HEK293T (cell line): ENCODE data around the gene STAC.

Source experiments
- CTCF ChIA-PET: fragments of 350-600 bp; formaldehyde crosslinking; extraction: SDS; loops from one replicate; lab custom pipeline; 2021; ENCODE audit warnings: antibody characterized with exemption, inconsistent platforms; lab: Yijun Ruan, JAX
- POLR2A ChIA-PET: fragments of 350-600 bp; formaldehyde crosslinking; extraction: SDS; loops from one replicate; lab custom pipeline; 2020; ENCODE audit warnings: antibody characterized with exemption, inconsistent platforms; lab: Yijun Ruan, JAX
- DNase-seq: peaks from one replicate; pipeline ENCODE4 v3.0.0; 2012; ENCODE audit warnings: mixed read lengths; ENCODE audit errors: extremely low spot score
- ARNT ChIP-seq: fragments of 450-650 bp; IDR thresholded peaks from 2 replicates; pipeline ENCODE4 v1.6.1; 2017; ENCODE audit warnings: mild to moderate bottlenecking
- BHLHE40 ChIP-seq: fragments of 450-650 bp; IDR thresholded peaks from 2 replicates; pipeline ENCODE4 v1.6.1; 2016; ENCODE audit warnings: mild to moderate bottlenecking, moderate library complexity, borderline replicate concordance
- CTBP1 ChIP-seq: fragments of 450-650 bp; IDR thresholded peaks from 2 replicates; pipeline ENCODE4 v1.6.1; 2016; ENCODE audit warnings: borderline replicate concordance
- ELF4 ChIP-seq: fragments of 450-650 bp; IDR thresholded peaks from 2 replicates; pipeline ENCODE4 v1.6.1; 2017; ENCODE audit warnings: antibody characterized with exemption
- FOXA1 ChIP-seq: fragments of 450-650 bp; IDR thresholded peaks from 2 replicates; pipeline ENCODE4 v1.6.1; 2016; ENCODE audit warnings: mild to moderate bottlenecking
- FOXK2 ChIP-seq: fragments of 450-650 bp; IDR thresholded peaks from 2 replicates; pipeline ENCODE4 v1.6.1; 2016; ENCODE audit warnings: mild to moderate bottlenecking
- FOXM1 ChIP-seq: fragments of 450-650 bp; IDR thresholded peaks from 2 replicates; pipeline ENCODE4 v1.6.1; 2017; ENCODE audit warnings: mild to moderate bottlenecking, borderline replicate concordance
- HDGF ChIP-seq: fragments of 450-650 bp; IDR thresholded peaks from 2 replicates; pipeline ENCODE4 v1.6.1; 2017; ENCODE audit warnings: antibody characterized with exemption, borderline replicate concordance
- L3MBTL2 ChIP-seq: fragments of 450-650 bp; conservative IDR thresholded peaks from 2 replicates; pipeline ENCODE4 v1.6.1; 2016; ENCODE audit warnings: mild to moderate bottlenecking
- LEF1 ChIP-seq: fragments of 450-650 bp; IDR thresholded peaks from 2 replicates; pipeline ENCODE4 v1.6.1; 2017; ENCODE audit warnings: mild to moderate bottlenecking, borderline replicate concordance
- NFRKB ChIP-seq: fragments of 450-650 bp; IDR thresholded peaks from 2 replicates; pipeline ENCODE4 v1.6.1; 2016; ENCODE audit warnings: mild to moderate bottlenecking, moderate library complexity
- SP1 ChIP-seq: fragments of 450-650 bp; IDR thresholded peaks from 2 replicates; pipeline ENCODE4 v1.6.1; 2017
- SUZ12 ChIP-seq: fragments of 450-650 bp; IDR thresholded peaks from 2 replicates; pipeline ENCODE4 v1.6.1; 2016; ENCODE audit warnings: mild to moderate bottlenecking
- TARDBP ChIP-seq: fragments of 450-650 bp; IDR thresholded peaks from 2 replicates; pipeline ENCODE4 v1.6.1; 2016
- ZNF384 ChIP-seq: fragments of 450-650 bp; IDR thresholded peaks from 2 replicates; pipeline ENCODE4 v1.6.1; 2016
- TF ChIP-seq, protein P1 (sequence below): fragments of 450-650 bp; IDR thresholded peaks from 2 replicates; pipeline ENCODE4 v1.6.1; 2016

STAC gene

DNA sequence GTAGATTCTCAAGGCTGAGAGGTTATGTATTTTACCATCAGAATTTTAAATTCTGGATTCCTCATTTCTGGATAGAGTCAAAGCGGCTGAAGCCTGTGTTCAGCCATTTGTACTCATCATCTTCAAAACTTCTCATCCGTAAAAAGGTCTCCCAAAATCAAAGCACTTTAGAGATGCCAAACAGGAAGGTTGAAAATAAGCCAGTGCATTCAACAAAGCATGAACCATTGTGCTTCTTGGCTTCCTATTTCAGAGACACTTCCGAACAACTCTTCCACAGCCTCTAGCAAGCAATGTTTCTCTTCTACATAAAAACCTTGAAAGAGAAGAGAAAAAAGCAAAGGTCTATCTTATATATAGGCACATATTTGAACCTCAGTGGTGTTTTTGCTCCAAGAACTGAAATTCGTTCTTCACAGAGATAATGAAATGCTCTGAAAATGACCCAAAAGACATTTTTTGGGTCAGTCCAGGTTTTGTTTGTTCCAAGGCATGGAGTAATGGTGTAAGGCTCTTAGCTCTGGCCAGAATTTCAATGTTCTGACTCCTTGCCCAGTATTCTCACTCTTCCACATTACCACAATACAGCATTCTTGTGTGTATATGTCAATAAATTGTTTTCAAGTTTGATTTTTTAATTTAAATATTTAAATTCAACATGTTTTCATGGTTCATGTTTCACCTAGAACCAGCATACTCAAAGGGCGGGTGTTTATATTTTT is 163.1 kb downstream of the STAC start:
- DNase-seq = no peak
- no peak for TF ChIP-seq TARDBP
- no peak for TF ChIP-seq LEF1
- TF ChIP-seq, protein P1, sequence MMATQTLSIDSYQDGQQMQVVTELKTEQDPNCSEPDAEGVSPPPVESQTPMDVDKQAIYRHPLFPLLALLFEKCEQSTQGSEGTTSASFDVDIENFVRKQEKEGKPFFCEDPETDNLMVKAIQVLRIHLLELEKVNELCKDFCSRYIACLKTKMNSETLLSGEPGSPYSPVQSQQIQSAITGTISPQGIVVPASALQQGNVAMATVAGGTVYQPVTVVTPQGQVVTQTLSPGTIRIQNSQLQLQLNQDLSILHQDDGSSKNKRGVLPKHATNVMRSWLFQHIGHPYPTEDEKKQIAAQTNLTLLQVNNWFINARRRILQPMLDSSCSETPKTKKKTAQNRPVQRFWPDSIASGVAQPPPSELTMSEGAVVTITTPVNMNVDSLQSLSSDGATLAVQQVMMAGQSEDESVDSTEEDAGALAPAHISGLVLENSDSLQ = no peak
- TF ChIP-seq NFRKB = no peak
- TF ChIP-seq ZNF384 = no peak
- CTCF ChIA-PET = no interaction called here
- POLR2A ChIA-PET = no interaction called here

DNA sequence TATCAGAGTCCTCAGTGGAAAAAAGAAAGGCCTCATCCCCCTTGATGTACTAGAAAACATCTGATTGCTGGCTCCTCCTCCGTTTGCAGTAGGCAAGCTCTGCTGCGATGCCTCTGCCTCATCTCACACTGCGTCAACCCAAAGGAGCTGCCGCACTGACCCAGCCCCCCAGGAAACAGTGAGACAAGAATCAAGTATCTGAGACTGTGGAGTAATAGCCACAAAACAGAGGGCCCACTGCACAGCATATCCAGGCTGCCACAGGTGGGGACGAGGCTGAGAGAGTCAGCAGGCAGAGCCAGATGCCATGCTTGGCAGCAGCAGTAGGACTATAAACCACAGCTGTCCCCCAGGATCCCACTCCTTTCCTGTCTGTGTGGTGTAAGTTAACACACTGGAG is 165.9 kb downstream of the STAC start:
- ChIA-PET CTCF (no interaction called here), POLR2A (interaction anchor here (1.3 kb wide), 1 partner anchor 11 kb away, joined by 5 read pairs; no protein-coding TSS in a partner anchor)
- DNase-seq = no peak
- TF ChIP-seq FOXM1 = no peak
- TF ChIP-seq ARNT = no peak
- no peak for TF ChIP-seq TARDBP
- no peak for TF ChIP-seq NFRKB
- TF ChIP-seq HDGF = no peak
- TF ChIP-seq, protein P1 = no peak
- TF ChIP-seq FOXK2 = no peak
- TF ChIP-seq BHLHE40 = no peak
- TF ChIP-seq FOXA1 = no peak
- TF ChIP-seq SUZ12 = no peak
- TF ChIP-seq L3MBTL2 = no peak
- no peak for TF ChIP-seq ZNF384
- TF ChIP-seq SP1 = no peak
- no peak for TF ChIP-seq ELF4
- TF ChIP-seq LEF1 = no peak
- TF ChIP-seq CTBP1 = no peak

DNA sequence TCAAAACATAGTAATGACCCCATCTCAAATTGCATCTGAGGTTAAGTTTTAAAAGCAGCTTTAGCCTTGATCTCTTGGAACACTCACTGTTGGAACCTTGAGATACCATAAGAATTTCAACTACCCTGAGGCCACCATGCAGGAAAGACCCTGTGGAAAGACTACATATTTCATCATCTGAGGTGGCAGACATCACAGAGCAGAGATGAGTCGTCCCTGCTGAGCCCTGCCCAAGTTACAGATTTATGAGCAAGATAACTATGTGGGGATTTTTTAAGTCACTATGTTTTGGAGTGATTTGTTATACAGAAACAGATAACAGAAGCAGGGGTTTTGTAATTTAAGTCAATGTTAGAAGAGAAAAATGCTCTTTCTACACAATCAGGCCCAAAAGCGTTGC is 168.4 kb downstream of the STAC start:
- CTCF ChIA-PET = no interaction called here
- no peak for TF ChIP-seq LEF1
- TF ChIP-seq BHLHE40 = no peak
- no peak for TF ChIP-seq FOXK2
- TF ChIP-seq CTBP1 = no peak
- no peak for TF ChIP-seq FOXM1
- TF ChIP-seq, protein P1 = no peak
- no peak for TF ChIP-seq NFRKB
- no peak for TF ChIP-seq ARNT
- no peak for TF ChIP-seq L3MBTL2
- TF ChIP-seq SP1 = no peak
- TF ChIP-seq HDGF = no peak
- no peak for TF ChIP-seq ZNF384
- TF ChIP-seq FOXA1 = no peak
- no peak for TF ChIP-seq SUZ12
- no peak for TF ChIP-seq ELF4
- TF ChIP-seq TARDBP = no peak
- POLR2A ChIA-PET = no interaction called here
- no peak for DNase-seq

DNA sequence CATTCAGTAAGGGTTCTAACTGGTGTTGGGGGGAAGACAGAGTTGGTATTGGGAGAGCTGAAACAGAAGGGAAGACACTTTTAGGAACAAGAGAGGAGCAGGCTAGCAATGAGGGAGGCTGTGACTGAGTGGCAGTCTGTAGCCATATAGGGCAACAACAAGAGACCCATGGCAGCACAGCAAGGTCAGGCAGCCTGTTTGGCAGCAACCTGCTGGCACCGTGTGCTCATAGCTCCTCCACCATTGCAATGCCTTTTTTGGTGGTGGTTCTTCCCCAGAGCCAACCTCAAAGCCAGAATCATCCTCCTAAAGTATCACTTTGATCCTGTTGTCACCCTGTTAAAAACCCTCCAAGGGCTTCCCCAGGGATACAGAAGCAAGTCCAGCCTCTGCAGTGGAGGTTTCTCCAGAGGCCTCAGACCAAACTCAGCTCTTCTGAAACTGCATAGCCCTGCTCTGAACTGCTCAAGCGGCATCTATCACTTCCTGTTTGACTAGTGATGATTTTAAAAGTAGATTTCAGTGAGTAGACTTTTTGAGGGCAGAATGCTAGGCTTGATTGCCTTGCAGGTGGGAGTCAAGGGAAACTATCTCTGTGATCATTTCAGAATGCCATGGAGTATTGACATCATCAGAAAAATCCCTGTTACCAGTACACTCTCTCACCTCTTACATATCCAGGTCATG is 176.9 kb downstream of the STAC start:
- ChIA-PET POLR2A (interaction anchor here (1.9 kb wide), 1 partner anchor 11 kb away, joined by 5 read pairs; no protein-coding TSS in a partner anchor), CTCF (no interaction called here)
- TF ChIP-seq FOXM1 (no peak), TARDBP (no peak)
- DNase-seq = no peak

DNA sequence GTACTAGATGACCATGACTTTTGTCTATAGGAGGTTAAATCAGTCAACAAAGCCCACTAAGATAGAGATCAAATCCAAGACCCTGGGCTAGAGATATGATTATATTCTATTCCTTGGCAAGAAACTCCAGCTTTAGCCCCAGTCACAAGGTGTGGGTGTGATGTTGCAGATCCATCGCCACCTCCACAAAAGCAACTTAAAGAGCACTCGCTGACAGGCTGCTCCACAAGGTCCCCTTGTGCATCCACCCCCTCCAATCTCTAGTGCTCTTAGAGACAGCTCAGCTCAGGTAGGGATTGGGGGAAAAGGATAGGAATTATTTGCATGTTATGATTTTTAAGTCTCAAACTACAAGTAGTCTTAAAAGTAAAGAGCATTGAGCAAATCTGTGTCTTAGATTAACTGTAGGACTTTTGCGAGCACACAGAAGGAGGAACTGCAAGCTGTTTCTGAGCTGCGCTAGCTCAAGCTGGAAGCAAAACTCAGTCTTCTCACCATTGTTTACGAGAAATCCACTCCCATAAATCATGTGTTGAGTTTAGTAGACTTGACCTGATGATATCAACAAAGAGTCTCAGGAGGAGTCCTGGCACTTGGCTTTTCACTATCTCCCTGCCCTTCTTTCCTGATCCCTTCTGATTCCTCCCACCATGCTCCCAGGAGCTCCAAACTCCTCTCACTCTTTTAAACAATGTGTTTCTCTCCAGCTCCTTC is 177.6 kb downstream of the STAC start:
- DNase-seq = no peak
- CTCF ChIA-PET = interaction anchor here (0.8 kb wide), 1 partner anchor 17 kb away, joined by 3 read pairs; no protein-coding TSS in a partner anchor
- POLR2A ChIA-PET = interaction anchor here (1.9 kb wide), 1 partner anchor 12 kb away, joined by 5 read pairs; no protein-coding TSS in a partner anchor
- TF ChIP-seq ARNT = no peak
- TF ChIP-seq TARDBP = no peak
- no peak for TF ChIP-seq L3MBTL2
- TF ChIP-seq FOXK2 = no peak
- no peak for TF ChIP-seq ELF4
- TF ChIP-seq LEF1 = no peak
- no peak for TF ChIP-seq HDGF
- TF ChIP-seq CTBP1 = no peak
- TF ChIP-seq FOXM1 = no peak
- no peak for TF ChIP-seq SUZ12
- no peak for TF ChIP-seq ZNF384
